ENCODE results near the gene HK3.
A peak's percentile ranks its signal among the peaks of the same experiment; 100 is the strongest.
"Not testable (repeated sequence)": the region's sequence is repeated elsewhere in the genome, so short reads cannot be mapped to it uniquely, and the experiment has no call there.

Gene HK3

DNA sequence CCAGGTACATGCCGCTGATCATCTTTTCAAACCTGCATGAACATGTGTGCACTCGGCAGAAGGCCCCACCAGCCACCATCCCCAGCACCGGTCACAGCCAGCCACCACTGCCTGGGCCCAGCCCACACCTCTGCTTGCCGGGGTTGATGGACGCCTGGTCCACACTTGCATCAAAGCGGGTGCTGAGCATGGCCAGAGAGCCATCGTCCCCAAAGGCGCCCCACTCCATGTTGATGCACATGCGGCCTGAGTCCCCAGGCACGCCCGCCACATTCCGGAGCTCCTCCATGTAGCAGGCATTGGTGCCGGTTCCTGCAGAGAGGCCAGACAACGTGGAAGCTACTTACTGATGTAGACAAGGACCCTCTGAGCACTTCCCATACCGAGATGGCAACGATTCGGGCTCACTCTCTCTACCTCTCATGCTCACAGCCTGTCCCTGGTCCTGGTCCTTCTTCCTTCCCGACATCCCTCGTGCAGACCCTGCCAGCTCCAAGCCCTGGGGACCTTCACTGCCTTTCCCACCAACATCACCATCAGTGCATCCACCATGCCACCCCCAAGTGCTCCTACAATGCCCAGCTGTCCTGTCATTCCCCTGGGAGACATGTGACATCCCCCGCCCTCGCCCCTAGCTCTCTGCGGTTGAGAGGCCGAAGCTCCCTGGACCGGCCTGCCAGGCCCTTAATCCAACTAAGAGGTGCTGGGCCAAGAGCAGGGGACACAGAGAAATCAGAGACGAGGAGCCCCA, 17.2 kb downstream of the HK3 start:
- no peak for DNase-seq

DNA sequence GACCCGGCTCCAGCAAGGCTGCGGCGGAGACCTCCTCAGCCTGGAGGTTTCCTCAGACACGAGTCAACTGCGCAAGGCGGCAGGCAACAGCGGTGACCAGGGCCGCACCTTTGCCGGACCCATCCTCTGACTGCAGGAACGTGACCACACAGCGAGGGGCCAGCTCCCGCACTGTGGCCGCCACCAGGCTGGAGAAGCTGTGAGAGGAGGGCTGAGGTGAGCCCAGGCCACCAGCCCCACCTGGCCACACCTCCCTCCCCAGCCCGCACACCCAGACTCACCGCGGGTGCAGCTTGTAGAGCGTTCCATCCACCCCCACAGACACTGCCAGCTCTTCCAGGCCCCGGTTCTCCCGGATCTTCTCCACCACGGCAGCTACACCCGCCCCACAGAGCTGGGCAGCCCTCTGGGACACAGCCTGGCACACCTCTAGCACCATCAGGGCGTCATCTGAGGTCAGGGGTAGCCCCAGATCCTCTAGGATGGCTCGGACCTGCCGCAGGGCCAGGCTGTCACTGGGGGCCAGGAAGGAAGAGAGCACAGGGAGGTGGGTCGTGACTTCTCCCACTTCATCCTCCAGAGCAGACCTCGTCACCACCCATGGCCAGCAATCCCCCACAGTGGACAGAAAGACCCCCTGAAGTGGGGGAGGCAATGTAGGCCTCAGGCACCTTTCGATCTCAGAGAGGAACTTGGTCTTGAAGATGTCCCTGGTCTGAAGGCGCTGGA, 18.0 kb downstream of the HK3 start:
- no peak for DNase-seq

DNA sequence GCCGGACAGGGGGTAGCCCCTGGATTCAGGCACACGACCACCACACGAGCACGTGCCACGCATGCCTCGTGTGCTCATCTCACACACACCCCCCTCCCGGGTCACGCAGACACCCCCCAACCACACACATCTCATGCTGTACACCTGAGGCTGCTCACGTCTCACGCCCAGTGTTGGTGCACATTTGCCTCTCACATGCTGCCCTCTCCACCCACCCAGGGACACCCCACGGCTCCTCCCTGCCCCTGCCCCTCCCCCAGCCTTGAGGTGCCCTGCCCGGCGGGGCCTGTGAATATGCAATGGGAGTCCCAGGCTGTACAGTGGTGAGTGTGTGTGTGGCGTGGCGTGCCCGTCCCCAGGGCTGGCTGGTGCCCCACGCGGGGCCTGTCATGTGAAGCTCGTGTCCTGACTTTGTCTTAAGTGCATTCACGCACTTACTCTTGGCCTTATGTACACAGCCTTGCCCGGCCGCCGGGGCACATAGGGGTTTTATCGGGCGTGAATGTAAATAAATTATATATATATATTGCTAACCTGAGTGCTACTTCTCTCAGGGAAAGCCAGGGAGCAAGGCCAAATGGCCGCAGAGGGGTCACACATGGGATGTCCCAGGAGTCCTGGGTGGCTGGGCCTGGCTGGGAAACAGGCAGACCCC, 18.7 kb downstream of the HK3 start:
- no peak for DNase-seq

DNA sequence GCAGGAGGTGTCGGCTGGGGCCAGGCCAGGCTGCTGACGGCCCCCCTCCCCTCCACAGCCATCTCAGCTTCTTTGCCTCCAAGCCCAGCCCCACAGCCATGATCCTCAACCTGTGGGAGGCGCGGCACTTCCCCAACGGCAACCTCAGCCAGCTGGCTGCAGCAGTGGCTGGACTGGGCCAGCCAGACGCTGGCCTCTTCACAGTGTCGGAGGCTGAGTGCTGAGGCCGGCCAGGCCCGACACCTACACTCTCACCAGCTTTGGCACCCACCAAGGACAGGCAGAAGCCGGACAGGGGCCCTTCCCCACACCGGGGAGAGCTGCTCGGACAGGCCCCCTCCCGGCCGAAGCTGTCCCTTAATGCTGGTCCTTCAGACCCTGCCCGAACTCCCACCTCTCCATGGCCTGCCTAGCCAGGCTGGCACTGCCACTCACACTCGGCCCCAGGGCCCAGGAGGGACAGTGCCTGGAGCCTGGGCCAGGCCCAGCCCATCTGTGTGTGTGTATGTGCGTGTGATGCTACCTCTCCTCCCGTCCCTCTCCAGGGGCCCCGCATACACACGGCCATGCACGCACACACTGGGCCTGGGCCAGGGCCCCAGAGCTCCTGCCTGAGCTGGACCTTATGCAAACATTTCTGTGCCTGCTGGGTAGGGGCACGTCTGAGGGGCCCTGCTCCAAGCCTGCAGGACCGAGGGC, 19.3 kb downstream of the HK3 start:
- no peak for DNase-seq

DNA sequence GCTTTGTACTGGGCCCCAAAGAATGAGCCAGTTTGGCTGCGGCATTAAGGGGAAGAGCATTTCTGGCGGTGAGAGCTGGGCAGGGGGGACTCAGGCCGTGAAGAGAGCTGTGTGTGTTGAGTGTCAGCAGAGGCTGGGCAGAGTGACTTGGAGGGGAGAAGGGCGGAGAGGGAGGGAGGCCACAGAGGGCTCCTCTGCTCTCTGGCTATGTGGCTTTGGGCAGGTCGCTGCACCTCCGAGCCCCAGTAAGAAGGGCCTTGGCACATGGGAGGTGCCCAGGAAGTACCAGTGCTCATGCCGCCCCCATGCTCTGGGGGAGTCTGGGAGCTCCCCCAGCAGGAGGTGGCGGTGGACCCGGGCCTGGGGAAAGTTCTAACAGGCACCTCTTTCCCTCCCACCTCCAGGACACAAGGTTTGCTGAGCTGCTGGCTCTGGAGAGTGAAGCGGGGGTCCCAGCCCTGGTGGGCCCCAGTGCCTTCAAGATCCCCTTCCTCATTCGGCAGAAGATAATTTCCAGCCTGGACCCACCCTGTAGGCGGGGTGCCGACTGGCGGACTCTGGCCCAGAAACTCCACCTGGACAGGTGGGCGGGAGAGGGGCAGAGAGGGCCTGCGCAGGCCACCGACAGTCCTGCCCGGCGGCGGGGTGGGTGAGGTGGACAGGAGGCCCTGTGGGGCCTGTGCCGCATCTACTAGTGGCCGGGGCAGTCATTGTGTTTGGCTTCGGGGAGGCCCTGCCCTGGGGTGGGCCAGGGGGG, 20.1 kb downstream of the HK3 start:
- no peak for DNase-seq

DNA sequence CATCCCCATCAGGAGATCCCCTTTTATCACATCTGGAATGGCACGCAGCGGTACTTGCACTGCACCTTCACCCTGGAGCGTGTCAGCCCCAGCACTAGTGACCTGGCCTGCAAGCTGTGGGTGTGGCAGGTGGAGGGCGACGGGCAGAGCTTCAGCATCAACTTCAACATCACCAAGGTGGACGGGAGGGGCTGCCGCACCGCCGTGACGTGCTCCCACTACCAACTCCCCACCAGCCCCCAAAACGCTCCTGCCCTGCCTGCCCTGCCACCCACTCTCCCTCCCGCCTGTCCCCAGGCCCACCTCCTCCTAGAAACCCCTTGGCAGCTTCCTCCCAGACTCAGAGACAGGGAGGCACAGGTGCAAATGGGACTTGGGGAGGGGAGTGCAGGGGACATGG, 20.7 kb downstream of the HK3 start:
- no peak for DNase-seq

DNA sequence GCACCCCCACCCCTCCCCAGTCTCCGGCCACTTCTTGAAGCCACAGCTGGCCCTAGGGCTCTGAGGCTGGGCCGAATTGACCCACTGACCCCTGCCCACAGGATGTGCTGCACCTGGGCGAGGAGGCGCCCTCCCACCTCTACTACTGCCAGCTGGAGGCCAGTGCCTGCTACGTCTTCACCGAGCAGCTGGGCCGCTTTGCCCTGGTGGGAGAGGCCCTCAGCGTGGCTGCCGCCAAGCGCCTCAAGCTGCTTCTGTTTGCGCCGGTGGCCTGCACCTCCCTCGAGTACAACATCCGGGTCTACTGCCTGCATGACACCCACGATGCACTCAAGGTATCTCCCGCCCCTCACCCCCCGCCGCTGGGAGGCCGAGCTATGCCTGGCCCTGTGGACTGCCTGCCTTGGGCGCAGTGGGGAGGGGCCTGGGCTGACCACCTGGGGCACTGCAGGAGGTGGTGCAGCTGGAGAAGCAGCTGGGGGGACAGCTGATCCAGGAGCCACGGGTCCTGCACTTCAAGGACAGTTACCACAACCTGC, 21.3 kb downstream of the HK3 start:
- no peak for DNase-seq

DNA sequence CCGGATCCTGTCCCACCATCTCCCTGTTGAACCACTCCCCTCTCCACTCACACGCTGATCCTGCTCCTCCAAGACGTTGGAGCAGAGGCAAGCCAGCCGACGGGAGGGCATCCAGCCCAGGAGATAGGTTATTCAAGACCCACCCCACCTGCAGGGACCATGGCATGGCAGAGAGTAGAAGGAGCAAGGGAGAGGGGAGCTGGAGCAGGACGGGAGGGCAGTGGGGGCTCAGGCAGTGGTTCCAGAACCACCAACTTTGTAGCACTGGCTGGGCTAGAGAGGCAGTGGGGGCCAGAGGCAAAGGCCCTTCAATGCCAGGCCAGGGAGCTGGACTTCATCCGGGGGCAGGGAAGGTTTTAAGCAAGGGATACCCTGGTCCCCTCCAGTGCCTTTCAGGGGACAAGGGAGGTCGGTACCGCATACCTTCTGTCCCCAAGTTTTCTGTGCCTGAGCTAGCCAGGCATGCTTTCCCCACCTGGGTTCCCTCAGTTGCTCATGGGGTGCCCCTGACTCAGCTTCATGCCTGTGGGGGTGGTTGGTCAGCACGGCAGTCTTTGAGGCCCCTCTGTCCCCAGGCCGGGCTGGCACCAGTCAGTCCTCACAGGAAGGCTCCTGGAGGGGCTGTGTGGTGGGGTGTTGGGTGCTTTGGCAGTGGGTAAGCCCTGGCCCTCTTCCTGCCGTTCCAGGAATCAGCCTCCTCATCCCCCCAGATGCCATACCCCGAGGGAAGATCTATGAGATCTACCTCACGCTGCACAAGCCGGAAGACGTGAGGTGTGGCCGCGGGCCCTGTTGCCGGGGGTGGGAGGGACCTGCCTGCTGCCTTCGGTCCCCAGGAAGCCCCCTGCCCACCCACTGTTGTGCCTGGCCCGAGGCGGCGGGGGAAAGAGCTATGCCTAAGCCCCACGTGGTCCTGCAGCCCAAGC, 22.4 kb downstream of the HK3 start:
- no peak for DNase-seq

DNA sequence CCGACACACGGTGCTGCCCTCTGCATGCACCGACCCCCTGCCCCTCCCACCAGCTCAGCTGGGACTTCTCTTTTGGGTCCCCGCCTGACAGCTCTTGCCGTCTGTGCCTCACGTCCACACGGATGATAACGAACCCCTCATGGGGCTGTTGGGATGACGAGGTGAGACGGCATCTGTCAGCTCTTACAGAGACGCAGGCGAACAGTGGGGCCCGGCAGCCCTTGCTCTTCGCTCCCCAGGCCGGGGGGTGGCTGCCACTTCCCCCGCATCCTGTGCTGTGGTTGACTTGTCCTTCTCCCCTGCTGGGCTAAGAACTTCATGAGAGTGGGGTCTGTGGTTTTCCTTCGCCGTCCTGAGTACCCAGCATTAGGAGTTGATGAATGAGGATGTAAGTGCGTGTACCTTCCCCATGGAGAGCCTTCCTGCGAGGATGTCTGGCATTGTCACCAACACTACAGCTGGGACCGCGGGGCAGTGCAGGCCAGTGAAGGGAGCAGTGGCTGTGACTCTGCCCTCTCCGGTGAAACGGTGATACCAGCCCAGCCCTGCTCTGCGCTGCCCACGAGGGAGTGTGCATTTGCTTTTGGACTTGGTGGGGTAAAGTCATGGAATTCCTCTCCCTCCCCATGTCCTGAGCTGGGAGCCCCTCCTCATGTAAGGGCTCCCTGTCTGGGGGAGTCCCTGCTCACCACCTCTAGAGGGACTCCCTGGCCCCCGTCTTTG, 23.2 kb downstream of the HK3 start:
- no peak for DNase-seq

DNA sequence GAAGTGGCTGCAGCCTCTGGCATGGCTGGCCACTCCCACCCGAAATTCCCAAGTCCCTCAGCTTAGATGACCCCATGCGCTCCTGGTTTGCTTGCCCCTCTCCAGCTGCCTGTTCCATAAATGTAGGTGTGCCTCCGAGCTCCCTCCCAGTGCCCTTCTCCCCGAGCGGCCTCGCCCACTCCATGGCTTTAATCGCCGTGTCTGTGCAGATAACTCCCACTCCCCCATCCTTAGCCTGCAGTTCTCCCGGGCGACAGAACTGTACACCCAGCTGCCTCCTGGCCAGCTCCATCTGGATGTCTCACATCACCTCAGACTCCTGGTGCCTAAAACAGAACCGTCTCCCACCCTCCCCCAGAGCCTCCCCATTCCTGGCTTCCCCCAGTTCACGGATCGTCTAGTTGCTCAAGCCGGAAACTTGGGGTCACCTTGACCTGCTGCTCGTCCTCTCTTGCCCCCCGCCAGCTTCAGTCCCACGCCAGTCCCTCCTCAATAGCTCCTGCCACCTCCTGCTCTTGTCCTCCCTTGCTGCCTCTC, 24.1 kb downstream of the HK3 start:
- no peak for DNase-seq

DNA sequence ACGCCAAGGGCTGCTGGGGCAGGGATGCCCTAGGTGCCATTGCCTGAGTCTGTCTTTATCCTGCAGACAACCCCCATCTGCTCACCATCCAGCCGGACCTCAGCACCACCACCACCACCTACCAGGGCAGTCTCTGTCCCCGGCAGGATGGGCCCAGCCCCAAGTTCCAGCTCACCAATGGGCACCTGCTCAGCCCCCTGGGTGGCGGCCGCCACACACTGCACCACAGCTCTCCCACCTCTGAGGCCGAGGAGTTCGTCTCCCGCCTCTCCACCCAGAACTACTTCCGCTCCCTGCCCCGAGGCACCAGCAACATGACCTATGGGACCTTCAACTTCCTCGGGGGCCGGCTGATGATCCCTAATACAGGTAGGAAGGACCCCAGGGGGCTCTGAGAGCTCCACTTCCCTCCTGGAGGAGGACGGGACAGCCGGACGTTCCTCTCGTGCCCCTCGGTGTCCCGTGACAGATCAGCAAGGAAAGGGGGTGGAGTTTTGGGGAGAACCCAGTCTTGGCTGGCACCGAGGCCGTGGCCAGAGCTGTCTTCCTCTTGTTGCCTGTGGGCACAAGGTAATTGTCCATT, 24.9 kb downstream of the HK3 start:
- DNase-seq, result no peak

DNA sequence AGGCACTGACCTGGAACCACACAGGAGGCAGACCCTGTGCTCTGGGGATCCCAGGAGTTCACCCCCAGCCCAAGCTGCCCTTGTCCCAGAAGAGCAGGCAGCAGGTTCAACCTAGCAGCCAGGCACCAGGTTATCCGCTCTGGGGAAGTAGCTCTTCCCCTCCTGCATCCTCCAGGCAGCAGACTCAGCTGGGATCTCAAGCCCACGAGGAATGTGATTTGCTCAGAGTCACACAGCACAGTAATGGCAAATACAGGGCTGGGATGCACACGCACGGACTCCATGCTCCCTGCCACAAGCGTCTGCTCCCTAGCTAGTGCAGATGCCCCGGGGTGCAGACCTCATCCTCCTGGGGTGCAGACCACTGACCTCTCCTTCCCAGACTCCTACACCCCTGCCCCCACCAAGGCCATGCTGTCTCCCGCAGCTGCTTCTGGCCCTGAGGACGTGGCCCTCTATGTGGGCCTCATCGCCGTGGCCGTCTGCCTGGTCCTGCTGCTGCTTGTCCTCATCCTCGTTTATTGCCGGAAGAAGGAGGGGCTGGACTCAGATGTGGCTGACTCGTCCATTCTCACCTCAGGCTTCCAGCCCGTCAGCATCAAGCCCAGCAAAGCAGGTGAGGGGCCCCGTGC, 25.5 kb downstream of the HK3 start:
- no peak for DNase-seq

DNA sequence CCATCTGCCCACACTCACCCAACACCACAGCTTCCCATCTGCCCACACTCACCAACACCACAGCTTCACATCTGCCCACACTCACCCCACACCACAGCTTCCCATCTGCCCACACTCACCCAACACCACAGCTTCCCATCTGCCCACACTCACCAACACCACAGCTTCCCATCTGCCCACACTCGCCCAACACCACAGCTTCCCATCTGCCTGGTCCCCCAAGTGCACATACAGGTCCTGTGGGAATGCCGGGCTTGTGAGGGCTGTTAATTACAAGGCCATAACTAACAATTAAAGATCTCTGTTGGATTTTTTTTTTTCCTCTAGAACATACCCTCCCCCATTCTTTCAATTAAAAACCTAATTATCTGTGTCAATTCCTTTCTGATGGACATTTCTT, 26.1 kb downstream of the HK3 start:
- not testable (repeated sequence) for DNase-seq

DNA sequence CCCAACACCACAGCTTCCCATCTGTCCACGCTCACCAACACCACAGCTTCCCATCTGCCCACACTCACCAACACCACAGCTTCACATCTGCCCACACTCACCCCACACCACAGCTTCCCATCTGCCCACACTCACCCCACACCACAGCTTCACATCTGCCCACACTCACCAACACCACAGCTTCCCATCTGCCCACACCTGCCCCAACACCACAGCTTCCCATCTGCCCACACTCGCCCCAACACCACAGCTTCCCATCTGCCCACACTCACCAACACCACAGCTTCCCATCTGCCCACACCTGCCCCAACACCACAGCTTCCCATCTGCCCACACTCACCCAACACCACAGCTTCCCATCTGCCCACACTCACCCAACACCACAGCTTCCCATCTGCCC, 26.6 kb downstream of the HK3 start:
- not testable (repeated sequence) for DNase-seq

DNA sequence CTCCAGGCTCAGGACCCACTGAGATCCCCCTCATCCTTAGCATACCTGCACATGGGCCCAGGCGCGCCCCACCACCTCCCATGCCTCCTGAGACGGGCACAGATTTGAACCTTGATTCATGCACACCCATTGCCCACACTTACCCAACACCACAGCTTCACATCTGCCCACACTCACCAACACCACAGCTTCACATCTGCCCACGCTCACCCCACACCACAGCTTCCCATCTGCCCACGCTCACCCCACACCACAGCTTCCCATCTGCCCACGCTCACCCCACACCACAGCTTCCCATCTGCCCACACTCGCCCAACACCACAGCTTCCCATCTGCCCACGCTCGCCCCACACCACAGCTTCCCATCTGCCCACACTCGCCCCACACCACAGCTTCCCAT, 28.5 kb downstream of the HK3 start:
- not testable (repeated sequence) for DNase-seq

DNA sequence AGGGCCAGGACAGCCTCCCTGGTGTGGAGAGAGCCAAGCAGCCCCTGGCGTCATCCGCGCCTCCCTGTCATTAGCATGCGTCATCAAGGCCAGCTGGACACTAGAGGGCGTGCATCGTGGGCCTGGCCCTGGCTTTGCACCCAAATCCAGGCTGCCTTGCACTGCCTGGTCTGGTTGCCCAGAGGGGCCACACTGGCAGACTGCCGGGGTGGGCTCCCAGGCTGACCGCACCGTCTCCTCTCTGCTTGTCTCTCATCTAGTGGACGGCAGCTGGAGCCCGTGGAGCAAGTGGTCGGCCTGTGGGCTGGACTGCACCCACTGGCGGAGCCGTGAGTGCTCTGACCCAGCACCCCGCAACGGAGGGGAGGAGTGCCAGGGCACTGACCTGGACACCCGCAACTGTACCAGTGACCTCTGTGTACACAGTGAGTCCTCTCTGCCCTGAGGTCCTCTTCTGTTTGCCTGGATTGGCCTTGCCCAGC, 29.0 kb downstream of the HK3 start:
- DNase-seq, result peak; percentile 19

DNA sequence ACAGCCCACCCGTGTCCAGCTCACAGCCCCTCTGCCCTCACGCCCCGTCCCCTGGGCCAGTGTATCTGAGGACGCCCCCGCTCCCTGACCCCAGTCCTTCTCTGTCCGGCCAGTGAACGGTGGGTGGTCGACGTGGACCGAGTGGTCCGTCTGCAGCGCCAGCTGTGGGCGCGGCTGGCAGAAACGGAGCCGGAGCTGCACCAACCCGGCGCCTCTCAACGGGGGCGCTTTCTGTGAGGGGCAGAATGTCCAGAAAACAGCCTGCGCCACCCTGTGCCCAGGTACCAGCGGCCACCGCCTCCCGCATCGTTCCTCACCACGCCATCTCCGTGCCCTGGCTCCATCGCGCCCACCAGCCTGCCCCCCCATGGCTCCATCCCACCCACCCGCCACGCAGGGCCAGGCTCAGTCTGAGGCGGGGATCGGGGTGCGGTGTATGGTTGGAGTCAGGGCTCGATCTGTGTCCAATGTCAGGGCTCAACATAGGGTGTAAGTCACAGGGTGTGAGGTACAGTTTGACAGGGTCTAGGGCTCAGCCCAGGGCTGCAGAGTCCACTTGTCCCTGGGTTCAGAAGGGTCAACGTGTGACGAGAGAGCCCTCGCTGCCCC, 29.5 kb downstream of the HK3 start:
- no peak for DNase-seq

DNA sequence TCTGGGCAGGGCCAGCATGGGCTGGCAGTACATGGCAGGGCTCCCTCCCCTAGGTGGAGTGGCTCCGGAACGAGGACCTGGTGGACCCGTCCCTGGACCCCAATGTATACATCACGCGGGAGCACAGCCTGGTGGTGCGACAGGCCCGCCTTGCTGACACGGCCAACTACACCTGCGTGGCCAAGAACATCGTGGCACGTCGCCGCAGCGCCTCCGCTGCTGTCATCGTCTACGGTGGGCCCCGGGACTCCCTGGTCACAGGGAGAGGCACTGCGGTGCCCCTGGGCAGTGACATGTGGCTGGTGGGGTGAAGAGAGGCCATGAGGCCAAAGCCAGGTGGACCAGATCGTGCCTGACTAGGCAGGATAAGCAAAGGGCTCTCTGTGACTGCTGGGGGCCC, 30.4 kb downstream of the HK3 start:
- no peak for DNase-seq

DNA sequence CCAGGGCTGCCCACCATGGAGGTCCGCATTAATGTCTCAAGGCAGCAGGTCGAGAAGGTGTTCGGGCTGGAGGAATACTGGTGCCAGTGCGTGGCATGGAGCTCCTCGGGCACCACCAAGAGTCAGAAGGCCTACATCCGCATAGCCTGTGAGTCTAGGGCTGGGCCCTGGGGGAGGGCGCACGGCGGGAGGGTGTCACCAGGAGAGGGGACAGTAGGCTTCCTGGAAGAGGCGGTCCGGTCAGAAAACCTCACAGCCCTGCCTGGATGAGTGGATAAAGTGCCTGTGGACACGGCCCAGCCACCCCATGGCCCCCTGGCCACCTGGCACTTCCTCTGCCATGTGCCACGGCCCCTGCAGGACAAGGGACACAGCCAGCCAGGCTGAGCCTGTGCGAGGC, 31.0 kb downstream of the HK3 start:
- no peak for DNase-seq

All from fibroblast of skin of right quadriceps (primary cell).